ENCODE data around the gene RGP1. TPM values are rescaled to one million over a fixed set of nuclear protein-coding genes. Genes with fewer than 3 reads are reported as not detected.

Gene RGP1
- polyA plus RNA-seq, 1 donor (not counting 4 experiments of a cell fraction or from before 2014, with no cell fraction given), result 18.3 TPM

- FAIRE-seq (no peak), DNase-seq (ENCODE audit: low read depth, low spot score) (no peak)
- Histone ChIP-seq H3K9me1 (ENCODE audit: control insufficient read depth, extremely low read depth, insufficient read depth, low read length) (no peaks in the 10 kb centered on the region), H4K20me1 (ENCODE audit: control insufficient read depth, extremely low read depth, insufficient read depth, low read length) (no peaks in the 10 kb centered on the region), H3K36me3 (ENCODE audit: control insufficient read depth in 2 of 2, extremely low read depth in 1 of 2, insufficient read depth in 2 of 2, low read length in 2 of 2) (no peaks in the 10 kb centered on the region), H3K4me2 (ENCODE audit: control insufficient read depth, extremely low read depth, insufficient read depth, low read depth, low read length) (no peak overlapping the region), H3K4me3 (ENCODE audit: control insufficient read depth in 2 of 3, extremely low read depth in 1 of 3, insufficient read depth in 2 of 3, low read depth in 1 of 3, low read length in 3 of 3) (no peak overlapping the region), H3K79me2 (ENCODE audit: control insufficient read depth, insufficient read depth, low read length) (no peaks in the 10 kb centered on the region), H3K27me3 (ENCODE audit: control insufficient read depth, extremely low read depth, insufficient read depth, low read length) (no peaks in the 10 kb centered on the region), H3K27ac (ENCODE audit: control insufficient read depth, insufficient read depth, low read length) (no peak overlapping the region), H3K4me1 (ENCODE audit: control insufficient read depth, extremely low read depth, insufficient read depth, low read length) (peaks cover 11% of the 10 kb centered on the region), H2AFZ (ENCODE audit: control insufficient read depth, low read length) (no peak overlapping the region), H3K9me3 (ENCODE audit: control insufficient read depth, low read depth, low read length) (no peaks in the 10 kb centered on the region), H3K9ac (ENCODE audit: control insufficient read depth, extremely low read depth, insufficient read depth, low read length) (no peak overlapping the region)
- TF ChIP-seq EZH2 (IDR thresholded peaks at IDR 0.05; ENCODE audit: low read length), result no peak
- TF ChIP-seq, protein P1, sequence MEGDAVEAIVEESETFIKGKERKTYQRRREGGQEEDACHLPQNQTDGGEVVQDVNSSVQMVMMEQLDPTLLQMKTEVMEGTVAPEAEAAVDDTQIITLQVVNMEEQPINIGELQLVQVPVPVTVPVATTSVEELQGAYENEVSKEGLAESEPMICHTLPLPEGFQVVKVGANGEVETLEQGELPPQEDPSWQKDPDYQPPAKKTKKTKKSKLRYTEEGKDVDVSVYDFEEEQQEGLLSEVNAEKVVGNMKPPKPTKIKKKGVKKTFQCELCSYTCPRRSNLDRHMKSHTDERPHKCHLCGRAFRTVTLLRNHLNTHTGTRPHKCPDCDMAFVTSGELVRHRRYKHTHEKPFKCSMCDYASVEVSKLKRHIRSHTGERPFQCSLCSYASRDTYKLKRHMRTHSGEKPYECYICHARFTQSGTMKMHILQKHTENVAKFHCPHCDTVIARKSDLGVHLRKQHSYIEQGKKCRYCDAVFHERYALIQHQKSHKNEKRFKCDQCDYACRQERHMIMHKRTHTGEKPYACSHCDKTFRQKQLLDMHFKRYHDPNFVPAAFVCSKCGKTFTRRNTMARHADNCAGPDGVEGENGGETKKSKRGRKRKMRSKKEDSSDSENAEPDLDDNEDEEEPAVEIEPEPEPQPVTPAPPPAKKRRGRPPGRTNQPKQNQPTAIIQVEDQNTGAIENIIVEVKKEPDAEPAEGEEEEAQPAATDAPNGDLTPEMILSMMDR (optimal IDR thresholded peaks at IDR 0.05 in 1 of 3, IDR thresholded peaks at IDR 0.05 in 1 of 3, conservative IDR thresholded peaks at IDR 0.05 in 1 of 3; ENCODE audit: extremely low read depth in 1 of 3, insufficient read depth in 2 of 3, low read length in 3 of 3), result no peak
- dilution Hi-C loops (cut with MboI; ENCODE audit: extremely low pct_ligation_motif_present, low sequenced_read_pairs), result no loop called here
These were observed 26.0 kb downstream of the RGP1 start for GRCh38 chr9:35774907-35775635.

- no peaks in the 10 kb centered on the region for H3K9me1 ChIP-seq (ENCODE audit: control insufficient read depth, extremely low read depth, insufficient read depth, low read length)
- H3K4me1 ChIP-seq (ENCODE audit: control insufficient read depth, extremely low read depth, insufficient read depth, low read length), result peaks cover 11% of the 10 kb centered on the region
- TF ChIP-seq, protein P1 (optimal IDR thresholded peaks at IDR 0.05 in 1 of 3, IDR thresholded peaks at IDR 0.05 in 1 of 3, conservative IDR thresholded peaks at IDR 0.05 in 1 of 3; ENCODE audit: extremely low read depth in 1 of 3, insufficient read depth in 2 of 3, low read length in 3 of 3), result no peak
- no peak for TF ChIP-seq EZH2 (IDR thresholded peaks at IDR 0.05; ENCODE audit: low read length)
- H4K20me1 ChIP-seq (ENCODE audit: control insufficient read depth, extremely low read depth, insufficient read depth, low read length), result no peaks in the 10 kb centered on the region
- no peak for DNase-seq (ENCODE audit: low read depth, low spot score)
- no peak for FAIRE-seq
- H3K4me3 ChIP-seq (ENCODE audit: control insufficient read depth in 2 of 3, extremely low read depth in 1 of 3, insufficient read depth in 2 of 3, low read depth in 1 of 3, low read length in 3 of 3), result no peak overlapping the region
- H3K9ac ChIP-seq (ENCODE audit: control insufficient read depth, extremely low read depth, insufficient read depth, low read length), result no peak overlapping the region
- H2AFZ ChIP-seq (ENCODE audit: control insufficient read depth, low read length), result no peak overlapping the region
- no peaks in the 10 kb centered on the region for H3K27me3 ChIP-seq (ENCODE audit: control insufficient read depth, extremely low read depth, insufficient read depth, low read length)
- H3K9me3 ChIP-seq (ENCODE audit: control insufficient read depth, low read depth, low read length), result no peaks in the 10 kb centered on the region
- H3K79me2 ChIP-seq (ENCODE audit: control insufficient read depth, insufficient read depth, low read length), result no peaks in the 10 kb centered on the region
- H3K27ac ChIP-seq (ENCODE audit: control insufficient read depth, insufficient read depth, low read length), result no peak overlapping the region
- H3K4me2 ChIP-seq (ENCODE audit: control insufficient read depth, extremely low read depth, insufficient read depth, low read depth, low read length), result no peak overlapping the region
- dilution Hi-C loops (cut with MboI; ENCODE audit: extremely low pct_ligation_motif_present, low sequenced_read_pairs), result no loop called here
- no peaks in the 10 kb centered on the region for H3K36me3 ChIP-seq (ENCODE audit: control insufficient read depth in 2 of 2, extremely low read depth in 1 of 2, insufficient read depth in 2 of 2, low read length in 2 of 2)
These were observed 26.9 kb downstream of the RGP1 start for GRCh38 chr9:35776018-35776417.

All from keratinocyte (primary cell).